Measurements from ENCODE around the gene RASAL2. TPM values are rescaled to one million over a fixed set of nuclear protein-coding genes. Genes with fewer than 3 reads are reported as not detected.

The RASAL2 gene
- total RNA-seq, 2 experiments from 2014 or later: not detected

- ChIA-PET POLR2A (no interaction called here), CTCF (interaction anchor here (1.4 kb wide), 1 partner anchor 33 kb away, joined by 3 read pairs; no protein-coding TSS in a partner anchor)
- DNase-seq (no peak), ATAC-seq (no peak)
- Mint-ChIP-seq H3K4me3 (no peak overlapping the region), H3K27me3 (no peaks in the 10 kb centered on the region), H3K4me1 (ENCODE audit: low read depth) (no peaks in the 10 kb centered on the region), H3K27ac (no peak overlapping the region), H3K9me3 (peaks cover 2% of the 10 kb centered on the region), H3K36me3 (ENCODE audit: low read depth) (no peaks in the 10 kb centered on the region)
- intact Hi-C loops (cut with micrococcal nuclease): no loop called here
- TF ChIP-seq CTCF (IDR thresholded peaks at IDR 0.05): no peak
Observed at GRCh38 chr1:178266619-178267066, 172.7 kb downstream of the RASAL2 start.

GRCh38 chr1:178267646-178268094 lies 173.8 kb downstream of the RASAL2 start:
- H3K27me3 Mint-ChIP-seq: no peaks in the 10 kb centered on the region
- no peaks in the 10 kb centered on the region for H3K36me3 Mint-ChIP-seq (ENCODE audit: low read depth)
- DNase-seq (no peak), ATAC-seq (no peak)
- intact Hi-C loops (cut with micrococcal nuclease): no loop called here
- TF ChIP-seq CTCF (IDR thresholded peaks at IDR 0.05): no peak
- ChIA-PET CTCF (interaction anchor here (1.4 kb wide), 1 partner anchor 32 kb away, joined by 3 read pairs; no protein-coding TSS in a partner anchor), POLR2A (no interaction called here)
- H3K4me1 Mint-ChIP-seq (ENCODE audit: low read depth): no peaks in the 10 kb centered on the region
- peaks cover 2% of the 10 kb centered on the region for H3K9me3 Mint-ChIP-seq
- no peak overlapping the region for H3K27ac Mint-ChIP-seq
- H3K4me3 Mint-ChIP-seq: no peak overlapping the region

GRCh38 chr1:178271471-178271870 lies 177.6 kb downstream of the RASAL2 start:
- TF ChIP-seq CTCF (IDR thresholded peaks at IDR 0.05): no peak
- no peaks in the 10 kb centered on the region for H3K4me1 Mint-ChIP-seq (ENCODE audit: low read depth)
- peaks cover 2% of the 10 kb centered on the region for H3K9me3 Mint-ChIP-seq
- DNase-seq (no peak), ATAC-seq (no peak)
- no peaks in the 10 kb centered on the region for H3K36me3 Mint-ChIP-seq (ENCODE audit: low read depth)
- ChIA-PET CTCF (no interaction called here), POLR2A (no interaction called here)
- H3K27ac Mint-ChIP-seq: no peak overlapping the region
- no peaks in the 10 kb centered on the region for H3K27me3 Mint-ChIP-seq
- H3K4me3 Mint-ChIP-seq: no peak overlapping the region
- intact Hi-C loops (cut with micrococcal nuclease): no loop called here

GRCh38 chr1:178273707-178274410 lies 180.0 kb downstream of the RASAL2 start:
- DNase-seq: no peak
- Mint-ChIP-seq H3K4me3 (no peak overlapping the region), H3K9me3 (peaks cover 2% of the 10 kb centered on the region), H3K36me3 (ENCODE audit: low read depth) (no peaks in the 10 kb centered on the region), H3K27ac (no peak overlapping the region), H3K27me3 (no peaks in the 10 kb centered on the region), H3K4me1 (ENCODE audit: low read depth) (no peaks in the 10 kb centered on the region)
- ATAC-seq: no peak
- no peak for TF ChIP-seq CTCF (IDR thresholded peaks at IDR 0.05)
- POLR2A ChIA-PET: no interaction called here
- intact Hi-C loops (cut with micrococcal nuclease): no loop called here
- CTCF ChIA-PET: interaction anchor here (1.0 kb wide), 1 partner anchor 26 kb away, joined by 3 read pairs; no protein-coding TSS in a partner anchor

- H3K27ac Mint-ChIP-seq: no peak overlapping the region
- CTCF ChIA-PET: interaction anchor here (1.0 kb wide), 1 partner anchor 25 kb away, joined by 3 read pairs; no protein-coding TSS in a partner anchor
- no peaks in the 10 kb centered on the region for H3K4me1 Mint-ChIP-seq (ENCODE audit: low read depth)
- H3K4me3 Mint-ChIP-seq: no peak overlapping the region
- intact Hi-C loops (cut with micrococcal nuclease): no loop called here
- H3K27me3 Mint-ChIP-seq: peaks cover 2% of the 10 kb centered on the region
- DNase-seq (no peak), ATAC-seq (no peak)
- H3K36me3 Mint-ChIP-seq (ENCODE audit: low read depth): no peaks in the 10 kb centered on the region
- H3K9me3 Mint-ChIP-seq: peaks cover 2% of the 10 kb centered on the region
- POLR2A ChIA-PET: no interaction called here
- TF ChIP-seq CTCF (IDR thresholded peaks at IDR 0.05): no peak
Observed at GRCh38 chr1:178275049-178275448, 181.1 kb downstream of the RASAL2 start.

Measured in activated CD8-positive, alpha-beta T cell treated with anti-CD3 and anti-CD28 coated beads for 36 hours (primary cell).